BJ (cell line): ENCODE results near the gene DNAH1. TPM values are rescaled to one million over a fixed set of nuclear protein-coding genes. Genes with fewer than 3 reads are reported as not detected.

Experiments used
- CTCF ChIA-PET: fragments of 350-600 bp; formaldehyde crosslinking; extraction: SDS; loops from one replicate; lab custom pipeline; 2021; ENCODE audit warnings: antibody characterized with exemption, inconsistent platforms; lab: Yijun Ruan, JAX
- POLR2A ChIA-PET: fragments of 300-600 bp; sonication (Branson Sonifier 250); formaldehyde crosslinking; extraction: SDS; loops from one replicate; lab custom pipeline; 2021; ENCODE audit warnings: antibody characterized with exemption; lab: Charles Lee
- DNase-seq: peaks from one replicate; pipeline ENCODE4 v3.0.0-alpha.2; 2011; ENCODE audit warnings: low read depth
- H3K27me3 ChIP-seq: 2 replicates; pipeline ENCODE4 v1.6.0; 2011; ENCODE audit warnings: low read length; ENCODE audit not compliant: control insufficient read depth, insufficient read depth
- H3K36me3 ChIP-seq: 2 replicates; pipeline ENCODE4 v1.5.1; 2011; ENCODE audit warnings: low read length; ENCODE audit not compliant: control insufficient read depth, insufficient read depth
- H3K4me3 ChIP-seq: 2 replicates; pipeline ENCODE4 v1.5.1; 2011; ENCODE audit warnings: low read depth, mild to moderate bottlenecking, control low read depth, low read length
- CTCF ChIP-seq: IDR thresholded peaks from 2 replicates; pipeline ENCODE4 v1.5.1; 2011; ENCODE audit warnings: low read depth, mild to moderate bottlenecking, control low read depth, inconsistent platforms, low read length, moderate library complexity; ENCODE audit not compliant: insufficient read depth
- polyA plus RNA-seq: library from polyadenylated mRNA; depleted of rRNA; stranded (reverse); fragments of >200 nt; gene quantifications from 2 replicates; pipeline ENCODE4 v1.2.3, GENCODE V29; 2011

DNAH1 gene
- polyA plus RNA-seq, 1 experiment = 4.8 TPM

- ChIA-PET POLR2A (no interaction called here), CTCF (interaction anchor here (1.5 kb wide), 1 partner anchor 17 kb away, joined by 3 read pairs; no protein-coding TSS in a partner anchor)
- no peak for TF ChIP-seq CTCF
Measured at GRCh38 chr3:52406231-52406661, 90.1 kb downstream of the DNAH1 start.

GRCh38 chr3:52406791-52407510, 90.8 kb downstream of the DNAH1 start:
- Histone ChIP-seq H3K36me3 (peaks cover 51% of the 10 kb centered on the region), H3K4me3 (no peak overlapping the region), H3K27me3 (no peaks in the 10 kb centered on the region)
- ChIA-PET POLR2A (no interaction called here), CTCF (interaction anchor here (1.5 kb wide), 1 partner anchor 18 kb away, joined by 3 read pairs; no protein-coding TSS in a partner anchor)
- DNase-seq = no peak
- TF ChIP-seq CTCF = no peak

More at GRCh38 chr3:52406231-52406661, 90.1 kb downstream of the DNAH1 start:
- Histone ChIP-seq H3K4me3 (no peak overlapping the region), H3K27me3 (no peaks in the 10 kb centered on the region), H3K36me3 (peaks cover 55% of the 10 kb centered on the region)
- no peak for DNase-seq

GRCh38 chr3:52407779-52408178, 91.7 kb downstream of the DNAH1 start:
- H3K4me3 ChIP-seq = no peak overlapping the region
- TF ChIP-seq CTCF = no peak
- H3K27me3 ChIP-seq = no peaks in the 10 kb centered on the region
- ChIA-PET CTCF (no interaction called here), POLR2A (no interaction called here)
- DNase-seq = no peak
- peaks cover 44% of the 10 kb centered on the region for H3K36me3 ChIP-seq

- no peaks in the 10 kb centered on the region for H3K27me3 ChIP-seq
- ChIA-PET CTCF (no interaction called here), POLR2A (no interaction called here)
- no peak for TF ChIP-seq CTCF
- peaks cover 38% of the 10 kb centered on the region for H3K36me3 ChIP-seq
- H3K4me3 ChIP-seq = no peak overlapping the region
- DNase-seq = no peak
Measured at GRCh38 chr3:52408466-52408865, 92.3 kb downstream of the DNAH1 start.

GRCh38 chr3:52415800-52416199, 99.7 kb downstream of the DNAH1 start:
- no peak for TF ChIP-seq CTCF
- Histone ChIP-seq H3K36me3 (no peaks in the 10 kb centered on the region), H3K4me3 (no peak overlapping the region), H3K27me3 (no peaks in the 10 kb centered on the region)
- DNase-seq = no peak
- POLR2A ChIA-PET = no interaction called here
- CTCF ChIA-PET = interaction anchor here (0.7 to 1.2 kb wide), 3 partner anchors 9 to 32 kb away, joined by 3 to 4 read pairs (median 3); no protein-coding TSS in a partner anchor
